Measurements from ENCODE around the gene IGSF21. TPM values are rescaled to one million over a fixed set of nuclear protein-coding genes. Genes with fewer than 3 reads are reported as not detected.

Gene IGSF21
- total RNA-seq, 4 donors from 2014 or later, result 0.31 to 3.5 (median 1.7) TPM

DNA sequence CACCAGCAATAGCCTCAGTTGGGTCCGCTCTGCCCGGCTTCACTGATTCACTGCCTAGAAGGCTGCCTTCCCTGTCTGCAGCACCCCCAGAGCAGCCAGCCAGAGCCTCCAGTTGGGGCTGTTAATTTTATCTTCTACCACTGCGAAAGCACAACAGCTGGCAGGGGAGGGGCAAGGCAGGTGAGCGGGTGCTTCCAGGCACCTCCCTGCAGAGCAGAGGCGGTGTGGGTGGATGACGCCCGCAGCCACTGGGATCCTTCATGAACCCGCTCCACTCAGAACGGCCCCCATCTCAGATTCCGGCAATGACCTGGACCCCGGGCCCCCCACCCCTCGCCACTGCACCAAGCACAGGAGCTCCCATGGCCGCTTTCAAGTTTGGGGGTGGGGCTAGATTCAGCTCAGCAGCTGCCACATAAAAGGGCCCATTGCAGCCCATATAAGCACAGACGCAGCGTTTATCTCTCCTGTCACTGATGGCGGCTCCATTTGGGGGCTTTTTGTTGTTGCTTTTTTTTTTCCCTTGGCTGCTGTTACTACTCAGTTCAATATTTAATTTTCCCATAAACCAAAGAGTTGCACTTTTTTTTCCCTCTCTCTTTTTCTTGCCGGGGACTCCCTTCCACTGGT, 245.2 kb downstream of the IGSF21 start:
- Histone ChIP-seq H3K4me1 (no peaks in the 10 kb centered on the region), H3K9me3 (no peaks in the 10 kb centered on the region), H3K27me3 (peaks cover 84% of the 10 kb centered on the region), H3K36me3 (no peaks in the 10 kb centered on the region), H3K4me3 (no peak overlapping the region), H3K27ac (no peak overlapping the region)
- TF ChIP-seq EP300 (IDR thresholded peaks at IDR 0.05), result no peak
- TF ChIP-seq, protein P1, sequence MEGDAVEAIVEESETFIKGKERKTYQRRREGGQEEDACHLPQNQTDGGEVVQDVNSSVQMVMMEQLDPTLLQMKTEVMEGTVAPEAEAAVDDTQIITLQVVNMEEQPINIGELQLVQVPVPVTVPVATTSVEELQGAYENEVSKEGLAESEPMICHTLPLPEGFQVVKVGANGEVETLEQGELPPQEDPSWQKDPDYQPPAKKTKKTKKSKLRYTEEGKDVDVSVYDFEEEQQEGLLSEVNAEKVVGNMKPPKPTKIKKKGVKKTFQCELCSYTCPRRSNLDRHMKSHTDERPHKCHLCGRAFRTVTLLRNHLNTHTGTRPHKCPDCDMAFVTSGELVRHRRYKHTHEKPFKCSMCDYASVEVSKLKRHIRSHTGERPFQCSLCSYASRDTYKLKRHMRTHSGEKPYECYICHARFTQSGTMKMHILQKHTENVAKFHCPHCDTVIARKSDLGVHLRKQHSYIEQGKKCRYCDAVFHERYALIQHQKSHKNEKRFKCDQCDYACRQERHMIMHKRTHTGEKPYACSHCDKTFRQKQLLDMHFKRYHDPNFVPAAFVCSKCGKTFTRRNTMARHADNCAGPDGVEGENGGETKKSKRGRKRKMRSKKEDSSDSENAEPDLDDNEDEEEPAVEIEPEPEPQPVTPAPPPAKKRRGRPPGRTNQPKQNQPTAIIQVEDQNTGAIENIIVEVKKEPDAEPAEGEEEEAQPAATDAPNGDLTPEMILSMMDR (IDR thresholded peaks at IDR 0.05), result no peak
- no peak for TF ChIP-seq POLR2AphosphoS5 (IDR thresholded peaks at IDR 0.05)
- TF ChIP-seq POLR2A (IDR thresholded peaks at IDR 0.05), result no peak
- no peak for ATAC-seq
- WGBS, 2 donors (ENCODE audit: low coverage in 1 of 2), result 21 to 26% methylated on average over 4 of the region's 17 CpGs

GRCh38 chr1:18353528-18353927, 245.9 kb downstream of the IGSF21 start:
- TF ChIP-seq POLR2A (IDR thresholded peaks at IDR 0.05) (no peak), EP300 (IDR thresholded peaks at IDR 0.05) (no peak), POLR2AphosphoS5 (IDR thresholded peaks at IDR 0.05) (no peak)
- TF ChIP-seq, protein P1 (IDR thresholded peaks at IDR 0.05), result no peak
- WGBS, 2 donors (ENCODE audit: low coverage in 1 of 2), result 90 to 100% methylated on average over 1 of the region's 1 CpG
- no peaks in the 10 kb centered on the region for H3K36me3 ChIP-seq
- no peaks in the 10 kb centered on the region for H3K9me3 ChIP-seq
- H3K27ac ChIP-seq, result no peak overlapping the region
- no peak overlapping the region for H3K4me3 ChIP-seq
- H3K27me3 ChIP-seq, result peaks cover 87% of the 10 kb centered on the region
- ATAC-seq, result no peak
- H3K4me1 ChIP-seq, result no peaks in the 10 kb centered on the region

GRCh38 chr1:18353992-18354391, 246.4 kb downstream of the IGSF21 start:
- H3K4me1 ChIP-seq, result no peaks in the 10 kb centered on the region
- H3K9me3 ChIP-seq, result no peaks in the 10 kb centered on the region
- no peak overlapping the region for H3K4me3 ChIP-seq
- H3K36me3 ChIP-seq, result no peaks in the 10 kb centered on the region
- no peak for TF ChIP-seq EP300 (IDR thresholded peaks at IDR 0.05)
- no peak for TF ChIP-seq POLR2A (IDR thresholded peaks at IDR 0.05)
- no peak for TF ChIP-seq POLR2AphosphoS5 (IDR thresholded peaks at IDR 0.05)
- TF ChIP-seq, protein P1 (IDR thresholded peaks at IDR 0.05), result no peak
- H3K27ac ChIP-seq, result no peak overlapping the region
- 49% methylated on average over 2 of the region's 2 CpGs; no CpG with 5 or more reads in 1 of the 2 donors for WGBS, 2 donors (ENCODE audit: low coverage in 1 of 2)
- ATAC-seq, result no peak
- H3K27me3 ChIP-seq, result peaks cover 86% of the 10 kb centered on the region

GRCh38 chr1:18354612-18355011, 247.0 kb downstream of the IGSF21 start:
- no peaks in the 10 kb centered on the region for H3K36me3 ChIP-seq
- H3K4me1 ChIP-seq, result no peaks in the 10 kb centered on the region
- TF ChIP-seq POLR2A (IDR thresholded peaks at IDR 0.05), result no peak
- no peak overlapping the region for H3K4me3 ChIP-seq
- no peak for ATAC-seq
- 15 to 23% methylated on average over 2 to 3 of the region's 3 CpGs for WGBS, 2 donors (ENCODE audit: low coverage in 1 of 2)
- no peak overlapping the region for H3K27ac ChIP-seq
- no peaks in the 10 kb centered on the region for H3K9me3 ChIP-seq
- peaks cover 89% of the 10 kb centered on the region for H3K27me3 ChIP-seq

- WGBS, 2 donors (ENCODE audit: low coverage in 1 of 2), result 38 to 46% methylated on average over 7 of the region's 9 CpGs
Measured at GRCh38 chr1:18357622-18358230, 250.1 kb downstream of the IGSF21 start.

More at GRCh38 chr1:18357622-18358230, 250.1 kb downstream of the IGSF21 start:
- Histone ChIP-seq H3K4me3 (no peak overlapping the region), H3K36me3 (no peaks in the 10 kb centered on the region), H3K27ac (no peak overlapping the region), H3K4me1 (no peaks in the 10 kb centered on the region), H3K9me3 (no peaks in the 10 kb centered on the region), H3K27me3 (peaks cover 94% of the 10 kb centered on the region)
- TF ChIP-seq POLR2AphosphoS5 (IDR thresholded peaks at IDR 0.05) (no peak), POLR2A (IDR thresholded peaks at IDR 0.05) (no peak), EP300 (IDR thresholded peaks at IDR 0.05) (no peak)
- TF ChIP-seq, protein P1 (IDR thresholded peaks at IDR 0.05), result no peak
- no peak for ATAC-seq

Measured in gastroesophageal sphincter (tissue), 4 donors.